A549 (cell line): ENCODE measurements around the gene CDC42EP5. TPM values are rescaled to one million over a fixed set of nuclear protein-coding genes. Genes with fewer than 3 reads are reported as not detected.
"Not testable (repeated sequence)": the region's sequence is repeated elsewhere in the genome, so short reads cannot be mapped to it uniquely, and the experiment has no call there.

Source experiments
- ATAC-seq, 2 experiments: fragments of 200-7000 bp in 1 of 2; fragments of >200 bp in 1 of 2; cut with Nextera tagmentation in 1 of 2; cut with Tn5 transposase in 1 of 2; 3 replicates each; pipeline versions ENCODE4 v1.8.0 to v1.9.1; 2018 to 2020; ENCODE audit warnings: mild to moderate bottlenecking in 1 of 2, moderate library complexity in 1 of 2
- CTCF ChIA-PET: fragments of 300-600 bp; sonication (Branson Sonifier 250); formaldehyde crosslinking; extraction: SDS; loops from one replicate; lab custom pipeline; 2021; ENCODE audit warnings: antibody characterized with exemption, inconsistent platforms; lab: Yijun Ruan, JAX
- POLR2A ChIA-PET: fragments of 350-600 bp; formaldehyde crosslinking; extraction: SDS; loops from one replicate; lab custom pipeline; 2021; ENCODE audit warnings: antibody characterized with exemption, inconsistent platforms; lab: Yijun Ruan, JAX
- DNase-seq, 2 experiments: peaks; one replicate each; pipeline versions ENCODE4 v3.0.0 to v3.0.0-alpha.2; 2011 to 2016; ENCODE audit warnings: low read depth in 1 of 2, low spot score in 1 of 2
- FAIRE-seq: peaks from 2 replicates; lab custom pipeline; 2011; peaks lifted over from hg19 to GRCh38; lab: Jason Lieb, UNC
- H3K27ac ChIP-seq, 2 experiments: fragments of >200 bp; sonication (Bioruptor Twin); formaldehyde crosslinking; 3 replicates each; pipeline ENCODE4 v1.5.1; 2016 to 2017
- H3K4me1 ChIP-seq: fragments of >200 bp; sonication (Bioruptor Twin); formaldehyde crosslinking; 3 replicates; pipeline ENCODE4 v1.6.1; 2016
- H3K4me2 ChIP-seq: fragments of >200 bp; sonication (Bioruptor Twin); formaldehyde crosslinking; 3 replicates; pipeline ENCODE4 v1.6.1; 2016
- H3K4me3 ChIP-seq: fragments of >200 bp; sonication (Bioruptor Twin); formaldehyde crosslinking; 3 replicates; pipeline ENCODE4 v1.5.1; 2016
- H3K9me3 ChIP-seq: fragments of >200 bp; sonication (Bioruptor Twin); formaldehyde crosslinking; 3 replicates; pipeline ENCODE4 v1.6.1; 2016
- BHLHE40 ChIP-seq: IDR thresholded peaks from 2 replicates; pipeline ENCODE4 v1.6.1; 2012; ENCODE audit warnings: low read depth, low read length, inconsistent platforms
- CEBPB ChIP-seq, 2 experiments: fragments of >200 bp in 1 of 2; sonication (Bioruptor Twin) in 1 of 2; formaldehyde crosslinking in 1 of 2; IDR thresholded peaks; 2 replicates each; pipeline ENCODE4 v1.6.1; 2012 to 2016
- CHD2 ChIP-seq: fragments of 150-350 bp; IDR thresholded peaks from 2 replicates; pipeline ENCODE4 v1.6.1; 2014; ENCODE audit warnings: low read length; ENCODE audit not compliant: partially characterized antibody
- CHD4 ChIP-seq: fragments of 200-600 bp; sonication (generic); IDR thresholded peaks from 2 replicates; pipeline ENCODE4 v1.6.1; 2016; ENCODE audit warnings: antibody characterized with exemption, mild to moderate bottlenecking, borderline replicate concordance
- EHF ChIP-seq: fragments of 250-450 bp; sonication (Bioruptor Pico); IDR thresholded peaks from 2 replicates; pipeline ENCODE4 v1.5.0; 2020; ENCODE audit warnings: mild to moderate bottlenecking
- ELK1 ChIP-seq: fragments of 150-350 bp; IDR thresholded peaks from 2 replicates; pipeline ENCODE4 v1.6.1; 2014; ENCODE audit warnings: low read depth, mild to moderate bottlenecking, low read length
- EP300 ChIP-seq, 2 experiments: fragments of >200 bp; sonication (Bioruptor Twin); formaldehyde crosslinking; IDR thresholded peaks; 2 replicates in 1 of 2; 3 replicates in 1 of 2; pipeline ENCODE4 v1.6.1; 2016 to 2017
- FOSB ChIP-seq: fragments of 250-450 bp; sonication (Bioruptor Pico); IDR thresholded peaks from 2 replicates; pipeline ENCODE4 v1.5.0; 2020; ENCODE audit warnings: mild to moderate bottlenecking, moderate library complexity
- FOXS1 ChIP-seq: fragments of 250-450 bp; sonication (Bioruptor Pico); IDR thresholded peaks from 2 replicates; pipeline ENCODE4 v1.5.0; 2020; ENCODE audit warnings: mild to moderate bottlenecking, moderate library complexity
- HES2 ChIP-seq: fragments of >200 bp; sonication (Bioruptor Twin); formaldehyde crosslinking; IDR thresholded peaks from 2 replicates; pipeline ENCODE4 v1.6.1; 2016
- HEYL ChIP-seq: fragments of 250-450 bp; sonication (Bioruptor Pico); IDR thresholded peaks from 2 replicates; pipeline ENCODE4 v1.8.0; 2021; ENCODE audit warnings: mild to moderate bottlenecking, moderate library complexity
- HMGXB4 ChIP-seq: fragments of 250-450 bp; sonication (Bioruptor Pico); IDR thresholded peaks from 2 replicates; pipeline ENCODE4 v1.5.0; 2021; ENCODE audit warnings: mild to moderate bottlenecking, moderate library complexity, borderline replicate concordance
- HOXB13 ChIP-seq: fragments of 250-450 bp; sonication (Bioruptor Pico); IDR thresholded peaks from 2 replicates; pipeline ENCODE4 v1.5.0; 2020; ENCODE audit warnings: low read depth, mild to moderate bottlenecking, moderate library complexity
- JUN ChIP-seq, 2 experiments: fragments of >200 bp; sonication (Bioruptor Twin); formaldehyde crosslinking; IDR thresholded peaks; 2 replicates in 1 of 2; 3 replicates in 1 of 2; pipeline ENCODE4 v1.6.1; 2016 to 2017
- KDM1A ChIP-seq: fragments of 200-600 bp; sonication (generic); IDR thresholded peaks from 2 replicates; pipeline ENCODE4 v1.6.1; 2016; ENCODE audit warnings: low read depth, mild to moderate bottlenecking
- KDM5A ChIP-seq: fragments of 200-600 bp; sonication (generic); IDR thresholded peaks from 2 replicates; pipeline ENCODE4 v1.6.1; 2016; ENCODE audit warnings: antibody characterized with exemption, mild to moderate bottlenecking
- MAX ChIP-seq: IDR thresholded peaks from 2 replicates; pipeline ENCODE4 v1.6.1; 2012
- MAZ ChIP-seq: fragments of 150-350 bp; IDR thresholded peaks from 2 replicates; pipeline ENCODE4 v1.6.1; 2014; ENCODE audit warnings: antibody characterized with exemption, low read depth, low read length, borderline replicate concordance
- PHF8 ChIP-seq: fragments of 200-600 bp; sonication (generic); IDR thresholded peaks from 2 replicates; pipeline ENCODE4 v1.6.1; 2016; ENCODE audit warnings: low read depth, mild to moderate bottlenecking, antibody characterized with exemption, moderate library complexity, borderline replicate concordance
- RARB ChIP-seq: fragments of 250-450 bp; sonication (Bioruptor Pico); IDR thresholded peaks from 2 replicates; pipeline ENCODE4 v1.8.0; 2021; ENCODE audit warnings: mild to moderate bottlenecking, moderate library complexity
- REST ChIP-seq: fragments of 200-600 bp; sonication (generic); IDR thresholded peaks from 2 replicates; pipeline ENCODE4 v1.6.1; 2016; ENCODE audit warnings: antibody characterized with exemption, mild to moderate bottlenecking, moderate library complexity
- RFX5 ChIP-seq: fragments of 450-650 bp; IDR thresholded peaks from 2 replicates; pipeline ENCODE4 v1.7.1; 2014; ENCODE audit warnings: antibody characterized with exemption, mild to moderate bottlenecking, moderate library complexity
- SMC3 ChIP-seq: fragments of >200 bp; sonication (Bioruptor Twin); formaldehyde crosslinking; IDR thresholded peaks from 3 replicates; pipeline ENCODE4 v1.6.1; 2018; ENCODE audit warnings: inconsistent platforms
- SREBF2 ChIP-seq: fragments of 450-650 bp; IDR thresholded peaks from 2 replicates; pipeline ENCODE4 v1.6.1; 2014; ENCODE audit warnings: mild to moderate bottlenecking, moderate library complexity
- ZC3H11A ChIP-seq: fragments of 450-650 bp; IDR thresholded peaks from 2 replicates; pipeline ENCODE4 v1.6.1; 2014; ENCODE audit warnings: antibody characterized with exemption, mild to moderate bottlenecking
- ZSCAN20 ChIP-seq: fragments of 250-450 bp; sonication (Bioruptor Pico); IDR thresholded peaks from 2 replicates; pipeline ENCODE4 v1.8.0; 2022; ENCODE audit warnings: mild to moderate bottlenecking, moderate library complexity
- WGBS: methylation state at CpG from one replicate; pipeline ENCODE4 v1.1.6; 2017; ENCODE audit errors: missing lambda C conversion rate; 5-methylcytosine and 5-hydroxymethylcytosine counted together
- polyA plus RNA-seq, 4 experiments: library from polyadenylated mRNA; depleted of rRNA in 3 of 4; stranded (reverse); fragments of >200 nt; fragmentation: RNase III in 1 of 4; extraction: RNeasy Plus Mini Kit Qiagen cat#74134 plus additional on column Dnase treatment in 1 of 4; gene quantifications; 2 replicates in 3 of 4; 3 replicates in 1 of 4; pipeline ENCODE4 v1.2.3, GENCODE V29; 2011 to 2017

CDC42EP5 gene
- polyA plus RNA-seq, 2 of the 4 experiments (the other 2 are of a cell fraction): not detected

GRCh38 chr19:54493967-54494585 is 21.0 kb upstream of the CDC42EP5 start:
- CTCF ChIA-PET: interaction anchor here (1.3 to 4.0 kb wide), 2 partner anchors 12 to 14 kb away, joined by 5 to 29 read pairs; no protein-coding TSS in a partner anchor
- Histone ChIP-seq H3K9me3 (peaks cover 6% of the 10 kb centered on the region; the same call in 1 of the 3 replicates), H3K4me2 (no peak overlapping the region), H3K27ac (no peak overlapping the region), H3K4me1 (no peaks in the 10 kb centered on the region), H3K4me3 (no peak overlapping the region)
- WGBS: 14% methylated on average over 10 of the region's 10 CpGs
- ATAC-seq (no peak), DNase-seq (no peak), FAIRE-seq (no peak)
- TF ChIP-seq RARB (CRISPR knock-in tag) (no peak), BHLHE40 (no peak), ELK1 (no peak), ZC3H11A (no peak), HOXB13 (CRISPR knock-in tag) (no peak), KDM1A (no peak), JUN (IDR thresholded peaks at IDR 0.05) (no peak), FOSB (CRISPR knock-in tag) (no peak), ZSCAN20 (CRISPR knock-in tag) (no peak), RFX5 (no peak), MAZ (no peak), PHF8 (no peak), SREBF2 (no peak), REST (no peak), FOXS1 (no peak), MAX (no peak), KDM5A (no peak)
- POLR2A ChIA-PET: no interaction called here

GRCh38 chr19:54493056-54493455 is 20.0 kb upstream of the CDC42EP5 start:
- H3K9me3 ChIP-seq, POLR2A ChIA-PET, H3K4me3 ChIP-seq, H3K4me1 ChIP-seq, H3K4me2 ChIP-seq, FAIRE-seq, DNase-seq, H3K27ac ChIP-seq, ATAC-seq: not testable (repeated sequence)
- 7% methylated on average over 5 of the region's 5 CpGs for WGBS
- CTCF ChIA-PET: interaction anchor here (4.0 kb wide), 1 partner anchor 13 kb away, joined by 29 read pairs; no protein-coding TSS in a partner anchor

GRCh38 chr19:54492568-54492967 is 19.5 kb upstream of the CDC42EP5 start:
- POLR2A ChIA-PET: no interaction called here
- ATAC-seq: no peak
- DNase-seq: no peak
- 28% methylated on average over 18 of the region's 18 CpGs for WGBS
- peaks cover 6% of the 10 kb centered on the region; the same call in 1 of the 3 replicates for H3K9me3 ChIP-seq
- no peak overlapping the region for H3K27ac ChIP-seq
- CTCF ChIA-PET: interaction anchor here (4.0 kb wide), 1 partner anchor 13 kb away, joined by 29 read pairs; no protein-coding TSS in a partner anchor
- H3K4me3 ChIP-seq: no peak overlapping the region
- H3K4me2 ChIP-seq: no peak overlapping the region
- H3K4me1 ChIP-seq: no peaks in the 10 kb centered on the region
- no peak for FAIRE-seq
- TF ChIP-seq CHD4: no peak
- TF ChIP-seq CEBPB (IDR thresholded peaks at IDR 0.05): no peak
- no peak for TF ChIP-seq HEYL
- no peak for TF ChIP-seq EP300 (IDR thresholded peaks at IDR 0.05)
- no peak for TF ChIP-seq KDM1A
- TF ChIP-seq CHD2: no peak
- TF ChIP-seq HES2: no peak
- no peak for TF ChIP-seq EHF (CRISPR knock-in tag)
- TF ChIP-seq RARB (CRISPR knock-in tag): no peak
- no peak for TF ChIP-seq SMC3
- no peak for TF ChIP-seq RFX5
- TF ChIP-seq MAX: no peak
- no peak for TF ChIP-seq HMGXB4
